Pons (tissue), 1 donor: Measurements from ENCODE around the gene UBAP2L.
"Not testable (repeated sequence)": the region's sequence is repeated elsewhere in the genome, so short reads cannot be mapped to it uniquely, and the experiment has no call there.

Experiments used
- DNase-seq: peaks from one replicate; pipeline ENCODE4 v3.0.0-alpha.2; 2016; ENCODE audit warnings: low spot score

The UBAP2L gene

GRCh38 chr1:154205778-154206177 is 15.0 kb upstream of the UBAP2L start:
- not testable (repeated sequence) for DNase-seq

- DNase-seq = no peak
These were observed 14.6 kb upstream of the UBAP2L start, which contains the start of gene CFAP141 for GRCh38 chr1:154206196-154206595. CFAP141 (minus strand) TSS chr1:154206333; CDS start chr1:154206307, 26 bp downstream.

GRCh38 chr1:154207262-154207661 is 13.5 kb upstream of the UBAP2L start:
- no peak for DNase-seq

DNA sequence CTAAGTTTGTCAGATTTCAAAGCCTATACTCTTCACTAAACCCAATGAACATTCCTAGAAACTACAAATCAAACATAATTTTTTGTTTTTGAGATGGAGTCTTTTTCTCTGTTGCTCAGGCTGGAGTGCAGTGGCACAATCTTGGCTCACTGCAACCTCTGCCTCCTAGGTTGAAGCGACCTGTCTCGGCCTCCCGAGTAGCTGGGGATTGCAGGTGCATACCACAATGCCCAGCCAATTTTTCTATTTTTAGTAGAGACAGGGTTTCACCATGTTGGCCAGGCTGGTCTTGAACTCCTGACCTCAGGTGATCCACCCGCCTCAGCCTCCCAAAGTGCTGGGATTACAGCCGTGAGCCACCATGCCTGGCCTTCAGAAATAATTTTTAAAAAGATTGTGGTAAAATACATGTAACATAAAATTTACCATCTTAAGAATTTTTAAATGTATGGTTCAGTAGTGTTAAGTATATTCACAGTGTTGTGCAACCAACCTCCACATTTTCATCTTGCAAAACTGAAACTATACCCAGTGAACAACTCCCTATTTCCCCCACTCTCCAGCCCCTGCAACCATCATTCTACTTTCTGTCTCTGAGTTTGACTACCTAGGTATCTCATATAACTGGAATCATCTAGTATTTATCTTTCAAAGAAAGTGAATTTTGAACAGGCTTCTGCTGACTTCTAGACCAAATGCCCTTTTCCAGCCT is 11.9 kb upstream of the UBAP2L start:
- DNase-seq = no peak

GRCh38 chr1:154212083-154212482 is 8.7 kb upstream of the UBAP2L start:
- DNase-seq = no peak

DNA sequence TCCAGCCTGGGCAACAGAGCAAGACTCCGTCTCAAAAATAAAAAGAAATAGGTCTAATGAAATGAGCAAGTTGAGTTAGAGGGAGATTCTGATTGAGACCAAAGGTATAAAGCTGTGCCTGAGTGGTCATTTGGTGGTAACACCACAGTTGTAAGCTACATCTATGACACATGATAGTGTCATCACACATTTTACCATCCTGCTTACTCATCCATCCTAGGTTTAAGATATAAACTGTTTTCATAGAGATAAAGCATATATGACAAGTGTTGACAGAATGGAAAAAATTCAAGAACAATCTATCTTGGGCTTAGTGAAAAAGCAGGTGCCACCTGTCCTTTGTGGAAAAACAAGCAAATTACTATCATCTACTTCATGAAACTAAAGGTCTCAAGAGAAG is 7.5 kb upstream of the UBAP2L start:
- no peak for DNase-seq

- DNase-seq = no peak
These were observed 2.2 kb upstream of the UBAP2L start for GRCh38 chr1:154218545-154218944.

DNA sequence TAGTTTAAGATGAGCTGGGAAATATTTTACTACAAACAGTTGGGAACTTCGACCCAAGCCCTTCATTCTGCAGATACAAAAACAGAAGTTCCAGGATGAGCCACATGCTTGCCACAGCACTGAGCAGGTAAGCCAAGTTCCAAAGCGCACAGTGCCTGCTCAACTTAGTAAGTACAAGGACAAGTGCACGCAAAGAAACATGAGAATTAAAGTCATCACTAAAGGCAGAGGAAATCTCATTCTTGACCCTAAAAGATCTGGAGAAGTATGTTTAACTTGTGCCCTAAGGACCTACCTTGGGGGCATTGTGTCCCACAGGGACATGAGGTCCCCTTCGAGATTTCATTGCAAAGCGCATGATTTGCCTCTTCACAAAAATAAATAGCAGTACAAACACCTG is 1.2 kb upstream of the UBAP2L start:
- peak; percentile 45 for DNase-seq

- DNase-seq = peak; percentile 51
These were observed 169 bp downstream of the UBAP2L start for GRCh38 chr1:154220970-154221277.

DNA sequence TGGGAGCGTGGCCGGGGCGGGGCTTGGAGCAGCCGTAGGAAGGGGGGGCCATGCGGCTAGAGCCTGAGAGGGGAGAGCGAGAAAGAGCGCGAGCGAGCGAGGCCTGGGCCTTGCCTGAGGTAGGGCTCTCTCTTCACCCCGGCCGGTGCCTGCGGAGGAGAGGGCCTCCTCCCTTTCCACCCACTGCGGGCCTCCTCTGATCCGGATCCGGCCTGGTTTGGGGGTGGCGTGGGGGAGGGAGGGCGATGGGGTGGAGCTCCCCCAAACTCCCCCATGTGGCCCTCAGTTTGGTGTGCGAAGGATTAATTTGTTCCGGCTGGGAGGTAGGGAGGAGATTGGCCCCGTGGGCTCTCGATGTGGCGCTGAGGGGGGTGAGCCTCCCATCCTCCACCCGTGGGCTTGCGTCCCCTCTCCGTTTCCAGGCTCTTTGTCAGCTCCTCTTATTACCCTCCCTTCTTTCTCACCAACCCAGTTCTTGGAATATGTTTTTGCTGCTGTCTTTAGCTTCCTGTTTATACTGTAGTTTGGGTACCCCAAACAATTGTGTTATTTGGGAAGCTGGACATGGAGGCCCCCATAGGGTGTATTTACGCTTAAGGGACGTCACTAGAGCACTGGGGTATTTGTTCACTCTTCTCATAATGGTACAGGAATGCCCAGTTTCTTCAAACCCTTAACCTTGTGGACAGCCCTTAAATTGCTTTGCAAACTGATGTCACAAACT is 685 bp downstream of the UBAP2L start:
- peak; percentile 43 for DNase-seq

- no peak for DNase-seq
These were observed 1.8 kb downstream of the UBAP2L start for GRCh38 chr1:154222518-154222917.

DNA sequence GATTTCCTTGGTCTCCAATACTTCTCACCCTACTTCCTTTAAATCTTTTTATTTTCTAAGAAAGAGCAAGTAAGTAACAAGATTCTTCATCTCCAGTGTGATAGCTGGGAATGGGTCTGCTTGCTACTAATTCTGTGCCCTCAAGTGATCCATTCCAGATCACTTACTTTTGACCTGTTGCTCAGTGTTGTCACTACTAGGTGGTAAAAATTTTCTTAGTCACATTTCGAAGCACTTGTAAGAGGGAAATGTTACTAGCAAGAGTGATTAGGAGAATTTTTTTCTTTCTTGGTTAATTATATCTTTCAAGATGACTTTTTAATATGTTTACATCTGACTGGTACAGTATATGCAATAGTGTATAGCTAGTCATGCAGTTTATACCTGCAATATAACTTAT is 2.2 kb downstream of the UBAP2L start:
- no peak for DNase-seq

GRCh38 chr1:154223621-154224020 is 2.9 kb downstream of the UBAP2L start:
- no peak for DNase-seq

DNA sequence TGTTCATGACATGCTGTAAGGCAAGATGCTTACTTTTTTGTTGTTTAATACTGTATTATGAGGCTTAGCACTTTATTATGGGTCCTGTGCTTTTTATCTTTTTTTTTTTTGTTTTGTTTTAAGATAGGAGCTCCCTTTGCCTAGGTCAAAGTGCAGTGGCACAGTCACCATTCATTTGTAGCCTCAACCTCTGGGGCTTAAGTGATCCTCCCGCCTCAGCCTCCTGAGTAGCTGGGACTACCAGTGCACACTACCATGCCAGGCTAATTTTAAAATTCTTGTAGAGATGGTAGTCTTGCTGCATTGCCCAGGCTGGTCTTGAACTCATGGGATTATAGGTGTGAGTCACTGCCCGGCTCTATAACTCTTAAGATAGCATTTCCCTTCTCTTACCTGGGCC is 4.6 kb downstream of the UBAP2L start:
- DNase-seq = no peak

DNA sequence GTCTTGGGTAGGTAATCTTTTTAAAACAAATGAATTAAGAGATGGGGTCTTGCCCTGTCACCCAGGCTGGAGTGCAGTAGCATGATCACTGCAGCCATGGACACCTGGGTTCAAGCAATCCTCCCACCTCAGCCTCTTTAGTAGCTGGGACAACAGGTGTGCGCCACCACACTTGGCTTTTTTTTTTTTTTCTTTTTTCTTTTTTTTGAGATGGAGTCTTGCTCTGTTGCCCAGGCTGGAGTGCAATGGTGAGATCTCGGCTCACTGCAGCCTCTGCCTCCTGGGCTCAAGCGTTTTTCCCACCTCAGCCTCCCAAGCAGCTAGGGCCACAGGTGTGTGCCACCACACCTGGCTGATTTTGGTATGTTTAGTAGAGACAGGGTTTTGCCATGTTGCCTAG is 10.4 kb downstream of the UBAP2L start:
- DNase-seq = not testable (repeated sequence)

GRCh38 chr1:154233127-154233526 is 12.4 kb downstream of the UBAP2L start:
- DNase-seq = not testable (repeated sequence)

DNA sequence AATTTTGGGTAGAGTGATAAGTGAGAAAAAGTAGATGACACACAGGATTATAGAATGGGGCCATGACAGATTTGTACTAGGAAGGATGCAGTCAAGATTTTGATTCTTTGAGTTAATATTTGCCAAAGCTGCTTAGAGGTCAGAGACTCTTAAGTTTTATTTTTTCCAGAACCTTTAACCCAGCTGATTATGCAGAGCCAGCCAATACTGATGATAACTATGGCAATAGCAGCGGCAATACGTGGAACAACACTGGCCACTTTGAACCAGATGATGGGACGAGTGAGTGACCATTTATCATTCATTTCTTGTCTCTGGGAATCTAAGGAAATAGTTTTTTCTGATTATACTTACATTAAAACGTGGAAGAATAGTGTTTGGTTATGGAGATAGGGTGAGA is 16.1 kb downstream of the UBAP2L start:
- DNase-seq = no peak

GRCh38 chr1:154237435-154237834 is 16.7 kb downstream of the UBAP2L start:
- DNase-seq = no peak

GRCh38 chr1:154237880-154238506 is 17.2 kb downstream of the UBAP2L start:
- no peak for DNase-seq

DNA sequence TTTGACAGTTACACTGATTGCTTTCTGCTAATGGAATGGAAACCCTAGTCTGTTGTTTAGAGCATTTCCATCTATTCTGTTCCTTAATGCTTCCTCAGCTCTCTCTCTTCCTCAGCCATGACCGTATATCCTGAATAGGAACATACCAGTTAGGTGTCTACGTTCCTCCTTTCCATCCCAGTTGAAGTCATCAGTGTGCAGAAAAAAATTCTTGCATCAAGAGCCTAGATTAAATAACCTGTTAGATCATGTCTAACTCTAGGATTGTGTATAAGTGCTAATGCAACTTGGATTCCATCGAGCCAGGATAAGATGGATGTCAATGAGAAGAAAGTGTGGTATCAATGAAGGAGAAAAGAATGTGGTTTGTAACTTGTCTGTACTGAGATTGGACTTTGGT is 18.7 kb downstream of the UBAP2L start:
- no peak for DNase-seq

DNA sequence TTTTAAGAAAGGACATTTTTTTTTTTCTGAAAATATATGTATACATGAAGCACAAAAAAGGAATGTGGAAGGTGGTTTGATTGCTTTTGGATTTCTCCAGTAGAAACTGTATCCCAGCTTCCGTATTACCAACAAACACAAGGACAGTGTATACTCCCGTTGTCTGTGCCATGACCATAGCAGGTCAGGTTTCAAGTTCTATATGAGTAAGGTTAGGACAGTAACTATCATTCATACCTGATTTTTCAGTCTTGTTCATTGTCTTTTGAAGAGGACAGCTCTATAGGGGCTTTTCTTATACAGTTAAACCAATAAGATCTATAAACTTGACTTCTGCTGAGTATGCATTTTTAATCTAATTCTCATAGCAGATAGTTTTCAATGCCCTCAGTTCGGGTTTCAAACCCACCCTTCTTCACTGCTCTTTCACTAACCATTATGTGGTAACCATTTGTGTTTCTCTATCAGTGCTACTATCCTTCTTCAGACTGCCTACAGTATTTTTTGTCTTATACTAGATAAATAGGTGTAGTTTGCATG is 19.6 kb downstream of the UBAP2L start:
- no peak for DNase-seq

GRCh38 chr1:154241703-154242351 is 21.1 kb downstream of the UBAP2L start:
- no peak for DNase-seq

- DNase-seq = no peak
These were observed 32.9 kb downstream of the UBAP2L start for GRCh38 chr1:154253671-154254070.
